ENCODE measurements around the gene OLFM4.

OLFM4 gene, protein sequence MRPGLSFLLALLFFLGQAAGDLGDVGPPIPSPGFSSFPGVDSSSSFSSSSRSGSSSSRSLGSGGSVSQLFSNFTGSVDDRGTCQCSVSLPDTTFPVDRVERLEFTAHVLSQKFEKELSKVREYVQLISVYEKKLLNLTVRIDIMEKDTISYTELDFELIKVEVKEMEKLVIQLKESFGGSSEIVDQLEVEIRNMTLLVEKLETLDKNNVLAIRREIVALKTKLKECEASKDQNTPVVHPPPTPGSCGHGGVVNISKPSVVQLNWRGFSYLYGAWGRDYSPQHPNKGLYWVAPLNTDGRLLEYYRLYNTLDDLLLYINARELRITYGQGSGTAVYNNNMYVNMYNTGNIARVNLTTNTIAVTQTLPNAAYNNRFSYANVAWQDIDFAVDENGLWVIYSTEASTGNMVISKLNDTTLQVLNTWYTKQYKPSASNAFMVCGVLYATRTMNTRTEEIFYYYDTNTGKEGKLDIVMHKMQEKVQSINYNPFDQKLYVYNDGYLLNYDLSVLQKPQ

DNA sequence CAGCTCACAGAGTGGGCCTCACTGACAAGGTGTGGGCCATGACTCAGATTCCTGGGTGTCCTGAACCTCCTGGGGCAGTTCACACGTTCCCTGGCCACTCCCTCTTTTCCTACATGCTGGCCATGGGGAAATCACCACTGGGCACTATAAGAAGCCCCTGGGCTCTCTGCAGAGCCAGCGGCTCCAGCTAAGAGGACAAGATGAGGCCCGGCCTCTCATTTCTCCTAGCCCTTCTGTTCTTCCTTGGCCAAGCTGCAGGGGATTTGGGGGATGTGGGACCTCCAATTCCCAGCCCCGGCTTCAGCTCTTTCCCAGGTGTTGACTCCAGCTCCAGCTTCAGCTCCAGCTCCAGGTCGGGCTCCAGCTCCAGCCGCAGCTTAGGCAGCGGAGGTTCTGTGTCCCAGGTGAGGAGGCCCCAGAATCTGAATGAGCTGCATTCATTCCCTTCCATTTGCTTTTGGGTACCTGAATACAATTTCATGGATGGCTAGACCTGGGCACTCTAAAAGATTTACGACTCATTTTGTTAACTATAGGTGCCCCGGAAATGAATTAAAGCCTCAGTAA lies at the start of gene OLFM4:
OLFM4 (plus strand) TSS at position 177 of the 567 bp plus-strand sequence; CDS start at position 201, 24 bp downstream.
- no peaks in the 10 kb centered on the region for H4K20me1 ChIP-seq (ENCODE audit: insufficient read depth, low read length)
- H3K4me1 ChIP-seq (ENCODE audit: insufficient read depth, low read length), result no peaks in the 10 kb centered on the region
- no peak within 1 kb of the TSS for H2AFZ ChIP-seq (ENCODE audit: low read depth, low read length)
- no peak within 1 kb of the TSS for H3K4me2 ChIP-seq (ENCODE audit: insufficient read depth, low read length)
- no peak for TF ChIP-seq EZH2 (IDR thresholded peaks at IDR 0.05; ENCODE audit: borderline replicate concordance, low read depth, low read length, severe bottlenecking)
- TF ChIP-seq, protein P1, sequence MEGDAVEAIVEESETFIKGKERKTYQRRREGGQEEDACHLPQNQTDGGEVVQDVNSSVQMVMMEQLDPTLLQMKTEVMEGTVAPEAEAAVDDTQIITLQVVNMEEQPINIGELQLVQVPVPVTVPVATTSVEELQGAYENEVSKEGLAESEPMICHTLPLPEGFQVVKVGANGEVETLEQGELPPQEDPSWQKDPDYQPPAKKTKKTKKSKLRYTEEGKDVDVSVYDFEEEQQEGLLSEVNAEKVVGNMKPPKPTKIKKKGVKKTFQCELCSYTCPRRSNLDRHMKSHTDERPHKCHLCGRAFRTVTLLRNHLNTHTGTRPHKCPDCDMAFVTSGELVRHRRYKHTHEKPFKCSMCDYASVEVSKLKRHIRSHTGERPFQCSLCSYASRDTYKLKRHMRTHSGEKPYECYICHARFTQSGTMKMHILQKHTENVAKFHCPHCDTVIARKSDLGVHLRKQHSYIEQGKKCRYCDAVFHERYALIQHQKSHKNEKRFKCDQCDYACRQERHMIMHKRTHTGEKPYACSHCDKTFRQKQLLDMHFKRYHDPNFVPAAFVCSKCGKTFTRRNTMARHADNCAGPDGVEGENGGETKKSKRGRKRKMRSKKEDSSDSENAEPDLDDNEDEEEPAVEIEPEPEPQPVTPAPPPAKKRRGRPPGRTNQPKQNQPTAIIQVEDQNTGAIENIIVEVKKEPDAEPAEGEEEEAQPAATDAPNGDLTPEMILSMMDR (IDR thresholded peaks at IDR 0.05; ENCODE audit: borderline replicate concordance, extremely low read depth, low read length, poor library complexity, severe bottlenecking), result no peak
- H3K27ac ChIP-seq (ENCODE audit: low read length), result no peak within 1 kb of the TSS
- no peaks in the 10 kb centered on the region for H3K36me3 ChIP-seq (ENCODE audit: insufficient read depth, low read length)
- no peak within 1 kb of the TSS for H3K9ac ChIP-seq (ENCODE audit: low read depth, low read length)
- H3K79me2 ChIP-seq (ENCODE audit: insufficient read depth, low read length), result no peaks in the 10 kb centered on the region
- DNase-seq (no peak), ATAC-seq (ENCODE audit: insufficient read depth, low read depth) (no peak)
- no peaks in the 10 kb centered on the region for H3K9me3 ChIP-seq (ENCODE audit: insufficient read depth, low read length, severe bottlenecking)
- H3K4me3 ChIP-seq (ENCODE audit: low read depth in 1 of 2, low read length in 2 of 2), result no peak within 1 kb of the TSS
- no peaks in the 10 kb centered on the region for H3K27me3 ChIP-seq (ENCODE audit: insufficient read depth, low read length, poor library complexity)

DNA sequence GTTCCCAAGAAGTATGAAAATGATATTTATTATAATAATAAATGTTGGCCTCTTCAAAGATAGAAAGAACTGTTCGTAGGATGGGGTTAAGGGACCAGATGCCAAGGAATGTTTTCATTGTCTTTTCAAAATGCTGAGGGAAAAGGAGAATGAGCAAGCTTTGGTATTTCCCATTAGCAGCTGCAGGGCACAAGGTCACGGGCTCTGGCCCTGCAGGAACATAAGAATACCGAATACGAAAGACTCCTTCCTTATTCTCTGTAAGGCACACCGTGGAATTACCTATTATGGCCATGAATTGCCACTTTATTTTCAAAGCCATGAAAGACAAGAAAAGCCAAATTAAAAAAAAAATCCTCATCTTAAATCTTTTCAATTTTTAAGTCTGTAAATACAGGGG lies 49.6 kb upstream of the OLFM4 start:
- Histone ChIP-seq H3K4me1 (ENCODE audit: insufficient read depth, low read length) (no peaks in the 10 kb centered on the region), H3K27ac (ENCODE audit: low read length) (no peak overlapping the region), H3K9ac (ENCODE audit: low read depth, low read length) (no peak overlapping the region), H2AFZ (ENCODE audit: low read depth, low read length) (no peak overlapping the region), H4K20me1 (ENCODE audit: insufficient read depth, low read length) (no peaks in the 10 kb centered on the region), H3K4me2 (ENCODE audit: insufficient read depth, low read length) (no peak overlapping the region), H3K9me3 (ENCODE audit: insufficient read depth, low read length, severe bottlenecking) (no peaks in the 10 kb centered on the region), H3K79me2 (ENCODE audit: insufficient read depth, low read length) (no peaks in the 10 kb centered on the region), H3K27me3 (ENCODE audit: insufficient read depth, low read length, poor library complexity) (peaks cover 9% of the 10 kb centered on the region), H3K4me3 (ENCODE audit: low read depth in 1 of 2, low read length in 2 of 2) (no peak overlapping the region), H3K36me3 (ENCODE audit: insufficient read depth, low read length) (no peaks in the 10 kb centered on the region)
- ATAC-seq (ENCODE audit: insufficient read depth, low read depth) (no peak), DNase-seq (no peak)
- TF ChIP-seq, protein P1 (IDR thresholded peaks at IDR 0.05; ENCODE audit: borderline replicate concordance, extremely low read depth, low read length, poor library complexity, severe bottlenecking), result no peak

DNA sequence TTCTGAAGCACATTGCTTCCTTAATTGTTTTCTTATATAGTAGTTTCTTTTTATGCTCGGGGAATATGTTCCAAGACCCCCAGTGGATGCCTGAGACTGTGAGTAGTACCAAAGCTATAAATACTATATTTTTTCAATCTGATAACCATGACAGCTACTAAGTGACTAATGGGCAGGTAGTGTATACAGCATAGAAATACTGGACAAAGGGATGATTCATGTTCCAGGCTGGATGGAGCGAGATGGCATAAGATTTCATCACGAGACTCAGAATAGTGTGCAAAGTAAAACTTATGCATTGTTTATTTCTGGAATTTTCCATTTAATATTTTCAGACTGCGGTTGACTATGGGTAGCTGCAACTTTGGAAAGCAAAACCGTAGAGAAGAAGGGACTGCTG lies 47.9 kb upstream of the OLFM4 start:
- Histone ChIP-seq H3K4me2 (ENCODE audit: insufficient read depth, low read length) (no peak overlapping the region), H3K79me2 (ENCODE audit: insufficient read depth, low read length) (no peaks in the 10 kb centered on the region), H2AFZ (ENCODE audit: low read depth, low read length) (no peak overlapping the region), H4K20me1 (ENCODE audit: insufficient read depth, low read length) (no peaks in the 10 kb centered on the region), H3K36me3 (ENCODE audit: insufficient read depth, low read length) (no peaks in the 10 kb centered on the region), H3K4me3 (ENCODE audit: low read depth in 1 of 2, low read length in 2 of 2) (no peak overlapping the region), H3K4me1 (ENCODE audit: insufficient read depth, low read length) (no peaks in the 10 kb centered on the region), H3K9ac (ENCODE audit: low read depth, low read length) (no peak overlapping the region), H3K9me3 (ENCODE audit: insufficient read depth, low read length, severe bottlenecking) (no peaks in the 10 kb centered on the region), H3K27me3 (ENCODE audit: insufficient read depth, low read length, poor library complexity) (peaks cover 9% of the 10 kb centered on the region), H3K27ac (ENCODE audit: low read length) (no peak overlapping the region)
- TF ChIP-seq, protein P1 (IDR thresholded peaks at IDR 0.05; ENCODE audit: borderline replicate concordance, extremely low read depth, low read length, poor library complexity, severe bottlenecking), result no peak
- no peak for TF ChIP-seq EZH2 (IDR thresholded peaks at IDR 0.05; ENCODE audit: borderline replicate concordance, low read depth, low read length, severe bottlenecking)
- no peak for DNase-seq
- no peak for ATAC-seq (ENCODE audit: insufficient read depth, low read depth)
